Measurements from ENCODE around the gene MAPT. TPM values are rescaled to one million over a fixed set of nuclear protein-coding genes. Genes with fewer than 3 reads are reported as not detected.
"Not testable (repeated sequence)": the region's sequence is repeated elsewhere in the genome, so short reads cannot be mapped to it uniquely, and the experiment has no call there.

Gene MAPT
- total RNA-seq, 1 donor from 2014 or later, result 1.1 TPM

- H3K36me3 Mint-ChIP-seq (ENCODE audit: low read depth), result no peaks in the 10 kb centered on the region
- H3K9me3 Mint-ChIP-seq, result no peaks in the 10 kb centered on the region
- no peak overlapping the region for H3K4me3 Mint-ChIP-seq (ENCODE audit: low read depth)
- no peak for DNase-seq (ENCODE audit: low spot score)
- no peaks in the 10 kb centered on the region for H3K4me1 Mint-ChIP-seq (ENCODE audit: low read depth)
- intact Hi-C loops (cut with micrococcal nuclease), result no loop called here
- H3K27ac Mint-ChIP-seq, result no peak overlapping the region
- H3K27me3 Mint-ChIP-seq (ENCODE audit: low read depth), result peaks cover 17% of the 10 kb centered on the region
Observed at GRCh38 chr17:45956090-45956489, 61.7 kb downstream of the MAPT start.

- H3K27ac Mint-ChIP-seq; H3K36me3 Mint-ChIP-seq (ENCODE audit: low read depth); H3K4me3 Mint-ChIP-seq (ENCODE audit: low read depth); H3K4me1 Mint-ChIP-seq (ENCODE audit: low read depth); intact Hi-C loops (cut with micrococcal nuclease); H3K9me3 Mint-ChIP-seq; DNase-seq (ENCODE audit: low spot score): not testable (repeated sequence)
- peaks cover 12% of the 10 kb centered on the region for H3K27me3 Mint-ChIP-seq (ENCODE audit: low read depth)
Observed at GRCh38 chr17:45956746-45957145, 62.4 kb downstream of the MAPT start.

GRCh38 chr17:45958307-45958706, 64.0 kb downstream of the MAPT start:
- no peak overlapping the region for H3K4me3 Mint-ChIP-seq (ENCODE audit: low read depth)
- no peaks in the 10 kb centered on the region for H3K4me1 Mint-ChIP-seq (ENCODE audit: low read depth)
- H3K27me3 Mint-ChIP-seq (ENCODE audit: low read depth), result peaks cover 8% of the 10 kb centered on the region
- no peak overlapping the region for H3K27ac Mint-ChIP-seq
- no peaks in the 10 kb centered on the region for H3K9me3 Mint-ChIP-seq
- no peak for DNase-seq (ENCODE audit: low spot score)
- no peaks in the 10 kb centered on the region for H3K36me3 Mint-ChIP-seq (ENCODE audit: low read depth)
- intact Hi-C loops (cut with micrococcal nuclease), result no loop called here

- Mint-ChIP-seq H3K36me3 (ENCODE audit: low read depth) (no peaks in the 10 kb centered on the region), H3K4me1 (ENCODE audit: low read depth) (no peaks in the 10 kb centered on the region), H3K4me3 (ENCODE audit: low read depth) (no peak overlapping the region), H3K27ac (no peak overlapping the region), H3K27me3 (ENCODE audit: low read depth) (peaks cover 4% of the 10 kb centered on the region), H3K9me3 (no peaks in the 10 kb centered on the region)
- intact Hi-C loops (cut with micrococcal nuclease), result no loop called here
- DNase-seq (ENCODE audit: low spot score), result no peak
Observed at GRCh38 chr17:45958994-45959665, 64.8 kb downstream of the MAPT start.

- Mint-ChIP-seq H3K9me3 (no peaks in the 10 kb centered on the region), H3K27me3 (ENCODE audit: low read depth) (peaks cover 4% of the 10 kb centered on the region), H3K36me3 (ENCODE audit: low read depth) (no peaks in the 10 kb centered on the region), H3K27ac (no peak overlapping the region), H3K4me3 (ENCODE audit: low read depth) (no peak overlapping the region), H3K4me1 (ENCODE audit: low read depth) (no peaks in the 10 kb centered on the region)
- intact Hi-C loops (cut with micrococcal nuclease), result no loop called here
- no peak for DNase-seq (ENCODE audit: low spot score)
Observed at GRCh38 chr17:45960311-45960710, 66.0 kb downstream of the MAPT start.

- H3K27ac Mint-ChIP-seq, result no peak overlapping the region
- no peaks in the 10 kb centered on the region for H3K9me3 Mint-ChIP-seq
- DNase-seq (ENCODE audit: low spot score), result no peak
- H3K27me3 Mint-ChIP-seq (ENCODE audit: low read depth), result peaks cover 10% of the 10 kb centered on the region
- no peaks in the 10 kb centered on the region for H3K36me3 Mint-ChIP-seq (ENCODE audit: low read depth)
- H3K4me3 Mint-ChIP-seq (ENCODE audit: low read depth), result no peak overlapping the region
- H3K4me1 Mint-ChIP-seq (ENCODE audit: low read depth), result no peaks in the 10 kb centered on the region
- intact Hi-C loops (cut with micrococcal nuclease), result no loop called here
Observed at GRCh38 chr17:45961206-45961605, 66.9 kb downstream of the MAPT start.

GRCh38 chr17:45962221-45962972, 68.0 kb downstream of the MAPT start:
- Mint-ChIP-seq H3K27me3 (ENCODE audit: low read depth) (peaks cover 16% of the 10 kb centered on the region), H3K4me3 (ENCODE audit: low read depth) (no peak overlapping the region), H3K36me3 (ENCODE audit: low read depth) (no peaks in the 10 kb centered on the region), H3K4me1 (ENCODE audit: low read depth) (no peaks in the 10 kb centered on the region), H3K9me3 (no peaks in the 10 kb centered on the region), H3K27ac (no peak overlapping the region)
- intact Hi-C loops (cut with micrococcal nuclease), result no loop called here
- no peak for DNase-seq (ENCODE audit: low spot score)

- H3K27ac Mint-ChIP-seq, result no peak overlapping the region
- no peaks in the 10 kb centered on the region for H3K36me3 Mint-ChIP-seq (ENCODE audit: low read depth)
- no peak overlapping the region for H3K4me3 Mint-ChIP-seq (ENCODE audit: low read depth)
- no peak for DNase-seq (ENCODE audit: low spot score)
- no peaks in the 10 kb centered on the region for H3K9me3 Mint-ChIP-seq
- intact Hi-C loops (cut with micrococcal nuclease), result no loop called here
- peaks cover 21% of the 10 kb centered on the region for H3K27me3 Mint-ChIP-seq (ENCODE audit: low read depth)
- H3K4me1 Mint-ChIP-seq (ENCODE audit: low read depth), result peaks cover 2% of the 10 kb centered on the region
Observed at GRCh38 chr17:45963283-45963682, 68.9 kb downstream of the MAPT start.

GRCh38 chr17:45963889-45964288, 69.5 kb downstream of the MAPT start:
- DNase-seq (ENCODE audit: low spot score), result no peak
- intact Hi-C loops (cut with micrococcal nuclease), result no loop called here
- H3K4me3 Mint-ChIP-seq (ENCODE audit: low read depth), result no peak overlapping the region
- H3K36me3 Mint-ChIP-seq (ENCODE audit: low read depth), result no peaks in the 10 kb centered on the region
- peaks cover 2% of the 10 kb centered on the region for H3K4me1 Mint-ChIP-seq (ENCODE audit: low read depth)
- H3K9me3 Mint-ChIP-seq, result no peaks in the 10 kb centered on the region
- peaks cover 21% of the 10 kb centered on the region for H3K27me3 Mint-ChIP-seq (ENCODE audit: low read depth)
- H3K27ac Mint-ChIP-seq, result no peak overlapping the region

- H3K27me3 Mint-ChIP-seq (ENCODE audit: low read depth), result peaks cover 23% of the 10 kb centered on the region
- H3K4me1 Mint-ChIP-seq (ENCODE audit: low read depth), result peaks cover 2% of the 10 kb centered on the region
- H3K4me3 Mint-ChIP-seq (ENCODE audit: low read depth), result no peak overlapping the region
- H3K36me3 Mint-ChIP-seq (ENCODE audit: low read depth), result no peaks in the 10 kb centered on the region
- intact Hi-C loops (cut with micrococcal nuclease), result no loop called here
- no peaks in the 10 kb centered on the region for H3K9me3 Mint-ChIP-seq
- H3K27ac Mint-ChIP-seq, result no peak overlapping the region
- DNase-seq (ENCODE audit: low spot score), result no peak
Observed at GRCh38 chr17:45964634-45965033, 70.3 kb downstream of the MAPT start.

- H3K9me3 Mint-ChIP-seq, result no peaks in the 10 kb centered on the region
- H3K27ac Mint-ChIP-seq, result no peak overlapping the region
- peaks cover 2% of the 10 kb centered on the region for H3K4me1 Mint-ChIP-seq (ENCODE audit: low read depth)
- peaks cover 23% of the 10 kb centered on the region for H3K27me3 Mint-ChIP-seq (ENCODE audit: low read depth)
- intact Hi-C loops (cut with micrococcal nuclease), result no loop called here
- no peak for DNase-seq (ENCODE audit: low spot score)
- no peak overlapping the region for H3K4me3 Mint-ChIP-seq (ENCODE audit: low read depth)
- no peaks in the 10 kb centered on the region for H3K36me3 Mint-ChIP-seq (ENCODE audit: low read depth)
Observed at GRCh38 chr17:45965812-45966211, 71.5 kb downstream of the MAPT start.

GRCh38 chr17:45966606-45967280, 72.4 kb downstream of the MAPT start:
- H3K4me3 Mint-ChIP-seq (ENCODE audit: low read depth), result no peak overlapping the region
- H3K27me3 Mint-ChIP-seq (ENCODE audit: low read depth), result peaks cover 23% of the 10 kb centered on the region
- peaks cover 2% of the 10 kb centered on the region for H3K4me1 Mint-ChIP-seq (ENCODE audit: low read depth)
- no peak overlapping the region for H3K27ac Mint-ChIP-seq
- intact Hi-C loops (cut with micrococcal nuclease), result no loop called here
- no peak for DNase-seq (ENCODE audit: low spot score)
- no peaks in the 10 kb centered on the region for H3K9me3 Mint-ChIP-seq
- H3K36me3 Mint-ChIP-seq (ENCODE audit: low read depth), result no peaks in the 10 kb centered on the region

GRCh38 chr17:45967378-45967777, 73.0 kb downstream of the MAPT start:
- H3K27ac Mint-ChIP-seq, result no peak overlapping the region
- H3K9me3 Mint-ChIP-seq, result no peaks in the 10 kb centered on the region
- intact Hi-C loops (cut with micrococcal nuclease), result no loop called here
- no peak overlapping the region for H3K4me3 Mint-ChIP-seq (ENCODE audit: low read depth)
- peaks cover 25% of the 10 kb centered on the region for H3K27me3 Mint-ChIP-seq (ENCODE audit: low read depth)
- H3K4me1 Mint-ChIP-seq (ENCODE audit: low read depth), result peaks cover 2% of the 10 kb centered on the region
- no peaks in the 10 kb centered on the region for H3K36me3 Mint-ChIP-seq (ENCODE audit: low read depth)
- DNase-seq (ENCODE audit: low spot score), result no peak
